Cardiac atrium fibroblast (primary cell): ENCODE measurements around the gene AKR1D1. TPM values are rescaled to one million over a fixed set of nuclear protein-coding genes. Genes with fewer than 3 reads are reported as not detected.

ENCODE experiments used
- total RNA-seq: library from RNA; depleted of rRNA; stranded (reverse); fragments of >200 nt; gene quantifications from 2 replicates; pipeline ENCODE4 v1.2.3, GENCODE V29; 2015

The AKR1D1 gene, protein sequence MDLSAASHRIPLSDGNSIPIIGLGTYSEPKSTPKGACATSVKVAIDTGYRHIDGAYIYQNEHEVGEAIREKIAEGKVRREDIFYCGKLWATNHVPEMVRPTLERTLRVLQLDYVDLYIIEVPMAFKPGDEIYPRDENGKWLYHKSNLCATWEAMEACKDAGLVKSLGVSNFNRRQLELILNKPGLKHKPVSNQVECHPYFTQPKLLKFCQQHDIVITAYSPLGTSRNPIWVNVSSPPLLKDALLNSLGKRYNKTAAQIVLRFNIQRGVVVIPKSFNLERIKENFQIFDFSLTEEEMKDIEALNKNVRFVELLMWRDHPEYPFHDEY
- total RNA-seq: not detected in 2 replicates

DNA sequence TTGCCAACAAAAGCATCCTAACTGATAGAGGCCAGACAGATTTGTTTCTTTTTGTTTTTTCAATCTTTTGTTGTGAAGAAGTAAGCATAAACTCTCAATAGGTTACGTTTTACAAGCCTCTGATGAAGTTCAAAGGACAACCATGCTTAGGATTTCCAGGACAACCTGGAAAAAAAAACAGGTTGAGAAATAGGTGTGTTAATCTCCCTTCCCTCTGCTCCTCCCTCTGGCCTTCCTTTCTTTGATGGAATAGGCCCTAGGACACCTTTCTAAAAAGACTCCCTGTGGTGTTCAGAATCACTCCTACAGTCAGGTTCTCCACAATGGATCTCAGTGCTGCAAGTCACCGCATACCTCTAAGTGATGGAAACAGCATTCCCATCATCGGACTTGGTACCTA, at the start of gene AKR1D1:
AKR1D1 (plus strand) TSS at position 264 of the 400 bp plus-strand sequence; CDS start at position 324, 60 bp downstream.

Other genes with a start within 250 kb of the AKR1D1 start
- gene DGKI, start 229.5 kb upstream of the AKR1D1 start, total RNA-seq: 0.36 and 1.8 TPM in 2 replicates
- 14.6 and 31.4 TPM in 2 replicates for gene CREB3L2, start 74.4 kb upstream of the AKR1D1 start, total RNA-seq